Kidney epithelial cell (primary cell): ENCODE data around the gene TECPR2. TPM values are rescaled to one million over a fixed set of nuclear protein-coding genes. Genes with fewer than 3 reads are reported as not detected.

ENCODE experiments used
- DNase-seq: peaks from one replicate; pipeline ENCODE4 v3.0.0-alpha.2; 2010; ENCODE audit warnings: low read depth
- H3K27me3 ChIP-seq: 2 replicates; pipeline ENCODE4 v1.6.0; 2011; ENCODE audit warnings: low read length; ENCODE audit not compliant: control insufficient read depth, insufficient read depth
- H3K36me3 ChIP-seq: 2 replicates; pipeline ENCODE4 v1.5.1; 2011; ENCODE audit warnings: low read length; ENCODE audit not compliant: control insufficient read depth, insufficient read depth
- H3K4me3 ChIP-seq: 2 replicates; pipeline ENCODE4 v1.5.1; 2011; ENCODE audit warnings: low read depth, mild to moderate bottlenecking, control low read depth, low read length
- CTCF ChIP-seq: IDR thresholded peaks from 2 replicates; pipeline ENCODE4 v1.5.1; 2011; ENCODE audit warnings: mild to moderate bottlenecking, moderate library complexity, low read length, control low read depth, inconsistent platforms; ENCODE audit not compliant: insufficient read depth, poor library complexity, severe bottlenecking
- total RNA-seq: library from RNA; depleted of rRNA; stranded (reverse); fragments of >200 nt; gene quantifications from 2 replicates; pipeline ENCODE4 v1.2.3, GENCODE V29; 2015

The TECPR2 gene
- total RNA-seq, 1 donor from 2014 or later, result 16.6 TPM

DNA sequence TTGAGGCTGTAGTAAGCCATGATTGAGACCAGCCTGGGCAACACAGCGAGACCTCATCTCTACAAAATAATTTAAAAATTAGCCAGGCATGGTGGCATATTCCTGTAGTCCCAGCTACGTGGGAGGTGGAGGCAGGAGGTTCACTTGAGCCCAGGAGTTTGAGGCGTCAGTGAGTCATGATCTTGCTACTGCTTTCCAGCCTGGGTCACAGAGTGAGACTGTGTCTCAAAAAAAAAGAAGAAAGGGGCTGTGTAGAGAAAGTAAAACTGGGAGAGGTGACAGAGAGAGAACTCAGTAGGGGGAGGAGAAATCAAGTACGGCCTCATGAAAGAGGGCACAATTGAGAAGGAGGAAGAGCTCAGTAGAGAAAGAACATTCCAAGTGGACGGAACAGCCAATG, 12.4 kb downstream of the TECPR2 start:
- no peak for DNase-seq
- H3K36me3 ChIP-seq, result no peaks in the 10 kb centered on the region
- no peak for TF ChIP-seq CTCF
- H3K4me3 ChIP-seq, result no peak overlapping the region
- no peaks in the 10 kb centered on the region for H3K27me3 ChIP-seq

- Histone ChIP-seq H3K36me3 (no peaks in the 10 kb centered on the region), H3K27me3 (no peaks in the 10 kb centered on the region), H3K4me3 (no peak overlapping the region)
- DNase-seq, result no peak
- no peak for TF ChIP-seq CTCF
These were observed 15.0 kb downstream of the TECPR2 start for GRCh38 chr14:102377696-102378095.

DNA sequence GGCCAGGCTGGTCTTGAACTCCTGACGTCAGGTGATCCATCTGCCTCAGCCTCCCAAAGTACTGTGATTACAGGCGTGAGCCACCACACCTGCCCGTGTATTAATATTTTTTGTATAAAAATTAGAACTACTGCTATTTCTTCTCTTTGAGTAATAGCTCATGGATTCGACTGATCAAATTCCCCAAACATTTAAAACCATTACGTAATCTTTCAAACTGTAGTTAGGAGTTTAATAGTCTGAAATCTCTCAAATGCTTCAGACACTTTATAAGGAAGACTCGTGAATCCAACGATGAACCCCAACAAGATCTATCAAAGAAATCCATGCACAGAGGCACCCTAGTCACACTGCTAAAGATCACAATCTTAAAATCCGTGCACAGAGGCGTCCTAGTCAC, 16.1 kb downstream of the TECPR2 start:
- Histone ChIP-seq H3K36me3 (no peaks in the 10 kb centered on the region), H3K27me3 (no peaks in the 10 kb centered on the region), H3K4me3 (no peak overlapping the region)
- no peak for DNase-seq
- TF ChIP-seq CTCF, result no peak

DNA sequence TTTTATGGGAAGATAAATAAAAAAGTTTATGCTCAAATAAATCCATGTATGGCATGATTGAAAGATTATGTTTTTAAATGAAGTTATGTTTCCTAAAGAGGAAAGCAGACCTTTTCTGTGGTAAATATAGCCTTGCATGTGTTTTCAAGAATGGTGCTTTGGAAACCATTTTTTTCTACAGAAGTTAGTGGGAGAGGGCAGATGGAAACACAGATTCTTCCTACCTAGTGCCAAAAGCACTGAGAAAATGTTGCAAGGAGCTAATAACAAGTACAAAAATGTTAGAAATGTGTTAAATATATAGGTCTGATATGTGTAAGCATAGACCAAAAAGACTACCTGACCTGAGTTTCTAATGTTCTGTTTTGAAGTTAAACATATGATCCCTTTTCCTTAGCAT, 24.3 kb downstream of the TECPR2 start:
- Histone ChIP-seq H3K4me3 (no peak overlapping the region), H3K36me3 (no peaks in the 10 kb centered on the region), H3K27me3 (no peaks in the 10 kb centered on the region)
- no peak for DNase-seq
- no peak for TF ChIP-seq CTCF

DNA sequence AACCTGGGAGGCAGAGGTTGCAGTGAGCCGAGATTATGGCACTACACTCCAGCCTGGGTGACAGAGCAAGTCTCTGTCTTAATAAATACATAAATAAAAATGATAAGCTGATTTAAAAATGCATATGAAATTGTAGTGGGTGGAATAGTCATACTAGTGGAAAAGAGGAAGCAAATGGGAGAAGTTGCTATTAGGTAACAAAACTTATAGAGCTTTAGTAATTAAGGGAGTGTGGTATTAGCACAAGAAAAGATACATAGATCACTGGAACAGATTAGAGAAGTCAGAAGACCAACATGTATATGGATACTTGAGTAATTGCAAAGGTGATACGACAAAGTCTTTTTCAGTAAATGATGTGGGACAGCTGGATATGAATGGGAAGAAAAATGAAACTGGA, 26.5 kb downstream of the TECPR2 start:
- Histone ChIP-seq H3K4me3 (no peak overlapping the region), H3K27me3 (no peaks in the 10 kb centered on the region), H3K36me3 (no peaks in the 10 kb centered on the region)
- DNase-seq, result no peak
- no peak for TF ChIP-seq CTCF

GRCh38 chr14:102390064-102390855, 27.5 kb downstream of the TECPR2 start:
- H3K27me3 ChIP-seq, result no peaks in the 10 kb centered on the region
- no peak overlapping the region for H3K4me3 ChIP-seq
- TF ChIP-seq CTCF, result no peak
- no peaks in the 10 kb centered on the region for H3K36me3 ChIP-seq
- DNase-seq, result no peak
